DOHH2 (cell line): Measurements from ENCODE around the gene RIPK3.

Experiments used
- CTCF ChIP-seq: fragments of 200-600 bp; sonication (generic); IDR thresholded peaks from one replicate; pipeline ENCODE4 v1.5.1; 2014; ENCODE audit warnings: antibody characterized with exemption, mild to moderate bottlenecking, low read depth, low read length; ENCODE audit not compliant: poor library complexity, severe bottlenecking
- EZH2phosphoT487 ChIP-seq: fragments of 200-600 bp; sonication (generic); IDR thresholded peaks from 2 replicates; pipeline ENCODE4 v1.6.1; 2017; ENCODE audit warnings: borderline replicate concordance, mild to moderate bottlenecking, antibody characterized with exemption, low read length, moderate library complexity, mixed read lengths

GRCh38 chr14:24307156-24307574 lies 32.6 kb downstream of the RIPK3 start:
- TF ChIP-seq CTCF: no peak
- TF ChIP-seq EZH2phosphoT487: no peak
